GM18519 (cell line): Measurements from ENCODE around the gene LRRC8C.
"Not testable (repeated sequence)": the region's sequence is repeated elsewhere in the genome, so short reads cannot be mapped to it uniquely, and the experiment has no call there.

Source experiments
- ATAC-seq: cut with Tn5 transposase; IDR thresholded peaks from one replicate; pipeline ENCODE4 v1.9.1; 2021; ENCODE audit warnings: mild to moderate bottlenecking, moderate library complexity; ENCODE audit not compliant: unreplicated experiment, low FRiP score

Gene LRRC8C

GRCh38 chr1:89632657-89633247 lies at the start of gene LRRC8C:
TSS of gene LRRC8C (plus strand) at chr1:89633120. CDS start at chr1:89686474, 53,354 bp downstream.
- peak; percentile 81 for ATAC-seq

DNA sequence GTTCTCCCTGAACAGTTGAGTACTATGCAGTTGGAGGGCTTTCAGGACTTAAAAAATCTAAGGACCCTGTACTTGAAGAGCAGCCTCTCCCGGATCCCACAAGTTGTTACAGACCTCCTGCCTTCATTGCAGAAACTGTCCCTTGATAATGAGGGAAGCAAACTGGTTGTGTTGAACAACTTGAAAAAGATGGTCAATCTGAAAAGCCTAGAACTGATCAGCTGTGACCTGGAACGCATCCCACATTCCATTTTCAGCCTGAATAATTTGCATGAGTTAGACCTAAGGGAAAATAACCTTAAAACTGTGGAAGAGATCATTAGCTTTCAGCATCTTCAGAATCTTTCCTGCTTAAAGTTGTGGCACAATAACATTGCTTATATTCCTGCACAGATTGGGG lies 48.7 kb upstream of the LRRC8C start:
- no peak for ATAC-seq

DNA sequence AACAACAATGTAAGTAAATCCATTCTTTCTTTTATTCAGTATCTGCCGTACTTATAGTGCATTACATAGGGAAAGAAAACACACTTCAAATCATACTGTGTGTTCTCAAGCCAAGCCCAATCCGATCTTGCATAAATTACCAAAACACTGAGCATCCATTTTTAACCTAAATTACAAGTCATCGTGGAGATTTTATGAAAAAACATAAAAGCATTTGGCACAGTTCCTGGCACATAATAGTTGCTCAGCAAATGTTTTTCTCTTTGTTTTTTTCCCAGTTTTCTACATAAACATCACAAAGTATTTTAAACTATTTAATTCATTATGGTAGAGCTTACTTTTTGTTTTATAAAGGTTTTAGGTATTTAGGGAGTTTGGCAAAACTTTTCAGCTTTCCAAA lies 48.1 kb upstream of the LRRC8C start:
- no peak for ATAC-seq

DNA sequence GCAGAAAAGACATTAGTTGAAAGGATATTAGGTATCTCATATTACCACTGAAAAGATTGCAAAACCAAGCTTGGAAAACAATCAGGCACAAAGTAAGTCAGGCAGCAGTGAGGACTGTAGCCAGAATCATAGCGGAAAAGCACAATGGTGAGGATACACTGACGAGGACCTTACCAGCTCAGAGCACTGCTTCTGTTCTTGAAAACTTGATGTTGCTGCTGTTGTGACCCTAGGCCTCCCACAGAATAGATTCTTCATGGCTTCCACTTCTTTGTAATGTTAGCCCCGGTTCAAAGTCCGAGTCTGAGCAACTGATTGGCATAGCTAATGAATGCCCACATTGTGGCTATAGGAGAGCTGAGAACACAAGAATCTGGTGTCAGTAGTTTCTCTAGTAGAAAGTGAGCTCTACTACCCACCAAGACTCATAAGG lies 45.2 kb upstream of the LRRC8C start:
- no peak for ATAC-seq

GRCh38 chr1:89588480-89588879 lies 44.4 kb upstream of the LRRC8C start:
- ATAC-seq, result no peak

- no peak for ATAC-seq
These were observed 43.4 kb upstream of the LRRC8C start for GRCh38 chr1:89589515-89589914.

- ATAC-seq, result no peak
These were observed 42.4 kb upstream of the LRRC8C start for GRCh38 chr1:89590341-89591080.

GRCh38 chr1:89592861-89593302 lies 40.0 kb upstream of the LRRC8C start:
- not testable (repeated sequence) for ATAC-seq

- no peak for ATAC-seq
These were observed 38.7 kb upstream of the LRRC8C start for GRCh38 chr1:89594096-89594740.

- no peak for ATAC-seq
These were observed 36.2 kb upstream of the LRRC8C start for GRCh38 chr1:89596698-89597097.

GRCh38 chr1:89598450-89599331 lies 34.2 kb upstream of the LRRC8C start:
- no peak for ATAC-seq

DNA sequence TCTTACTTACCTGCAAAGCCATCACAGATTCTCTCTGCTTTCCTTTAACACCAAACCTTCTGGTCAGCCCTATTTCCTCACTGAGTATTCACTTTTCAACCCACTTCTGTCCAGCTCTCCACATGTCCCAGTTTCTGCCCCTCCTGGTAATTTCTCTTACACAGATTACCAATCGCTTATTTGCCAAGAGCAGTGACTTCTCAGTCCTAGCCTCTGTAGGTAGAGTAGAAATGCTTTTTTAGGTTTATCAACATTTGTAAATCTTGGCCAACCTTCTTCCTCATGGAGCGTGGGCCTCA lies 33.6 kb upstream of the LRRC8C start:
- no peak for ATAC-seq

DNA sequence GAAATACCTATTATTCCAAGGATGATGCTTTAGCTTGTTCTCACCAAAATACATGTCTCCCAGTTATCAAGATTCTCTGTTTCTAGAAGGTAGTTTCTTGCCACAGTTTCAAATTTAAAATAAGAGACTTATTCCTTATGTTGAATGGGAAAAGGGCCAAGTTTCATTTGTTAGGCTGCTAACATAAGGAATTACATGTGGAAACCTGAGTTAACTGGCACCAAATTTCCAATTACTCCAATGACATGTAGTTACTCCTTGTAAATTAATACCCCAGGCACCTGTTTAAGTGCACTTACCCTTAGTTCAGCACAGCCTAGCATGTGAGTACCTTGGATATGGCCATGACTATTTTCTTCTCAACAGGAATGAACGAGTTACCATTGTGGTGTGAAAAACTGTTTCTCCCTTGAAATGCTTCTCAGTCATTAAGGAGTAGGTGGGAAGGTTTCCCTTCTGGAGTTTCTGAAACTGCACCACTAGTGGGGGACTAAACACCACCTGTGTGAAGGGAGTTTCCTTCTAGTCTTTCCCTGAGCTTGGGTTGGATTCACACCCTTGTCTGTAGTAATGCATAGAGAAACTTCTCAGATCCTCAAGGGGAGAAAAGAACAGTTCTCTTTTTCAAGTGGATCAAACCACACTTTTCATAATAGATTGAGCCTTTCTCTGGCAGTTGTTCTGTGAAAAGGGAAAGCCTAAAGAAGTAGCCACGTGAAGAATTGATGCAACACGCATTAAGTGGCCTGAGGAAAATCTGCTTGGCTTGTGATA lies 32.3 kb upstream of the LRRC8C start:
- no peak for ATAC-seq

DNA sequence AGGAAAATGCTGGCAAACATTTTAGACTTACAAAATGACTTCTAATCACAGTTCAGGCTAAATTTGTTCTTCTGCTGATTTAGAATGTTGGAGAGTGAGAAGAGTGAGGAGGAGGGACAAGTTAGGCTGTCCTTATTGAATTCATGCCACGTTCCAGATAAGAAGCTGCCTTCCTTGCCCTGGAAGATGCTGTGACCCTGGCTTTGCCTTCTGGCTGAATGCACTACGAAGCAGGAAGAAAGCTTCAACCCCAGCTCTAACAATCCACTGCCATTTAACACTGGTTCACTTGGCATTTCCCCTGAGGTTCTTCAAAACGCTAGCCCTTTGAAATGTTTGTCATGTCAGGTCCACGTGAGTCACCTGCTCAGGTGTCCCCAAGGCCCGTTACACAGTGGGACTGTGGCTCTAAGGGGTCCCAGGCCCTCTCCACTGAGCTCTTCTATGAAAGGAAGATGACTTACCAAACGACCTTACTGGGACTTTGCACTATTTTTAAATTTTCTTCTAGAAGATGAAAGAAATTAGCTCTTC lies 30.0 kb upstream of the LRRC8C start:
- no peak for ATAC-seq

- ATAC-seq, result no peak
These were observed 29.1 kb upstream of the LRRC8C start for GRCh38 chr1:89603651-89604413.

DNA sequence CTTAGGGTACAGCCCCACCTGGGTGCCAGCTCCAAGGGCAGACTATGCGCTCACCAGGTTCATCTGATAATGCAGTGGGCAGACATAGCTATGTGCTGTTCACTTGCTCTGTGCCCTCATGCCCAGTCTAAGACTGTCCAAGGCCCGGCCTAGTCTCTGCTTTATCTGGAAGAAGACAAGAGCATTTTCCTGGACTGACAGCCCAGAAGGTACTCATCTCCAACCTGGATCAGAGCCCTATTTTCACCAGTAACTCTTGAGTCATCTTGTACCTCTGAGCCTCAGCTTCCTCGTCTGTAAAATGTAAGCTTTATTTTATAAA lies 28.5 kb upstream of the LRRC8C start:
- ATAC-seq, result no peak

DNA sequence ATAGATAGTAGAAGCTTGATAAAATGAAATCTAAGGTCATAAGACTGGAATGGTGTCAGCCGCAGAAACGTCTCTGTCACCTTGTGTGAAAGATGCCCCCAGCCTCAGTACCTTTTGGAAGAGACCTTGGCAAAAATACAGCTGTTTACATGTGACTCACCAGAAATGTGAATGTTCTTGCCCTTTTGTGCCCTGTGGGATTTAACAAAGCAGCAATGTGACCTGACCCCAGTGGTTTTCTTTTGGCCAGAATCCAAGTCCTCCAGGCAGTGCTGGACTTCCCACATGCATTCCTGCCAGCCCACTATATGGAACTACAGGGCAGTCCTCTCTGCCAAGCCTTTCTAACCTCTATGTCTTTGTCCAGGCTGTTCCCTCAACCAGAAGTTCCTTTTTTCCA lies 27.2 kb upstream of the LRRC8C start:
- ATAC-seq, result no peak

DNA sequence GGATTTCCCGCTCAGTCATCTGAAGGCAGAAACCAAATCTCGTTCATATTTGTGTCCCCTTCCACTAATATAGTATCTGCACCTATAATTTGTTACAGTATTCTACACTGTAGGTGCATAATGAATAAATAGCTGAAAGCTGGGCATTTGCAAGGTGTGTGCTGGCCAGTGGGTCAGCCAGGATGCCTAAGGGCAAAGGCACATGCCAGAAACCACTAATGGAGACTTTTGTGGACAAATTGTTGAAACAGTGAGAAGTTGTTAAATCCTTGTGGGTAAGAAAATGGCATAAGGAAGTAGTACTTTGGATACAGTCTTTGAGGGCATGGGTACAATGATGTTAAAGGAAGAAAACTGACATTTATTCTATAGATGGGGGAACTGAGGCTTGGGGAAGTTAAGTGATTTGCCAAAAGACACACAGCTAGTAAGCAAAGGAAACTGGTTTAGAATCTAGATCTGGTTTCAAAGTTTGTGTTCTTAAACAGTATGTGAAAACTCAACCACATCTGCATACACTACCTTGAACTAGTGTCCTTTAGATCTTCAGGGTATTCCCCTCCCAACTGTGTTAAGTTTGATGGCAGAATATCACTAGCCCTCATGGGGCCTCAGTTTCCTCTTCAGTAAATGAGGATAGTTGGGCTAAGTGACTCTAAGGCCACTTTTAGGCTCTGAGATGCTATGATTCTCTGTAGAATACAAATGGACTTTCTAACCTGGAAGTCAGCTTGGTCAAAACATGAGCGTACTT lies 26.5 kb upstream of the LRRC8C start:
- ATAC-seq, result no peak

DNA sequence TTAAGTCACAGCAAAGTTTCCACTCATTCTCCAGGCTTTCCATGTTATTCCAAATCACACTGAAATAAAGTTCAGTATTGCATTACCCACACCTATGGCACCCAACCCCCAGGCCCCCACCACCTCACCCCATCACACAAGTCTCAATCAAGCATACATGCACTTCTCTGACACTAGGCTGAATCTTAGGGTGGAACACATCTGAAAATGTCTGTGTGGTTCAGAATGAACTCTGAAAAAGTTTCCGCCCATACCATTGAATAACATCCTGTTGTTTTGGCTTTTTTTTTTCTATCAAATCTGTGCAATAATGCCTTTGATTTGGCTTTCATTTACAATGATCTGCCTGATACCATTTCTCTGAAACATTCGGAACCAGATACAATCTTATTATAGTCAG lies 25.8 kb upstream of the LRRC8C start:
- ATAC-seq, result no peak
